ENCODE results near the gene CHST1.

DNA sequence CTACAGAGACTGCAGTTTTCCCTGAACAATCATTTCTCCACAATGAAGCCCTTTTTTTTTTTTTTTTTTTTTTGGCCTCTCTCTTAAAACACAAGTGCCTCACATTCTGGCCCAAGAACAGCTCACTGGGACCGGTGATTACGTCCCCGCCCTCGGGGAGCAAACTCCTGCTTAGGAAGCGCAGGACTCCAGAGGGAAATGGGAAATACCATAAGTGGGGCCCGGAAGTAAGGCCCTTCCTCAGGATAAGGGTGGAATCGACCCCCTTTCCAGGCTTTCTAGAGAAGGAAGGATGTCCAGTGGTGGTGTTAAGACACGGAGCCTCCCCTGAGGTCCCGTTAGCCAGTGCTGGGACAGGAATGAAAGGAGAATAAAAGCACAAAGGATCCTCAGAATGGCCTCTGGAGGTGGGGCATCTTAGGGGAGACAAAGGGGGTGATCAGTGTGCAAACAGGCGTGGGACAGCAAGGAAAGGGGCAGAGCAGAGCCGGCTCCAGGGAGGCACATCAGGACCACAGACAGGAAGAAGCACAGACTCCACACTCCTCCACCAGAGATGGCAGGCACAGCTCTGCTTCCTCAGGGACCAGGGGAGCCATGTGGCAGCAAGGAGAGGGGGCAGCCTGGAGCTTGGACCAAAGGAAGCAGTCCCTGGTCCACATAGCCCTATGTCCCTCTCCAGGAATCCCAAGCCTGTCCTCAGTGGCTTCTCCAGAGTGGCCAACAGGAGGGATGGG is 61.3 kb downstream of the CHST1 start:
- TF ChIP-seq, protein P1, sequence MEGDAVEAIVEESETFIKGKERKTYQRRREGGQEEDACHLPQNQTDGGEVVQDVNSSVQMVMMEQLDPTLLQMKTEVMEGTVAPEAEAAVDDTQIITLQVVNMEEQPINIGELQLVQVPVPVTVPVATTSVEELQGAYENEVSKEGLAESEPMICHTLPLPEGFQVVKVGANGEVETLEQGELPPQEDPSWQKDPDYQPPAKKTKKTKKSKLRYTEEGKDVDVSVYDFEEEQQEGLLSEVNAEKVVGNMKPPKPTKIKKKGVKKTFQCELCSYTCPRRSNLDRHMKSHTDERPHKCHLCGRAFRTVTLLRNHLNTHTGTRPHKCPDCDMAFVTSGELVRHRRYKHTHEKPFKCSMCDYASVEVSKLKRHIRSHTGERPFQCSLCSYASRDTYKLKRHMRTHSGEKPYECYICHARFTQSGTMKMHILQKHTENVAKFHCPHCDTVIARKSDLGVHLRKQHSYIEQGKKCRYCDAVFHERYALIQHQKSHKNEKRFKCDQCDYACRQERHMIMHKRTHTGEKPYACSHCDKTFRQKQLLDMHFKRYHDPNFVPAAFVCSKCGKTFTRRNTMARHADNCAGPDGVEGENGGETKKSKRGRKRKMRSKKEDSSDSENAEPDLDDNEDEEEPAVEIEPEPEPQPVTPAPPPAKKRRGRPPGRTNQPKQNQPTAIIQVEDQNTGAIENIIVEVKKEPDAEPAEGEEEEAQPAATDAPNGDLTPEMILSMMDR (IDR thresholded peaks at IDR 0.05 in 2 of 3, conservative IDR thresholded peaks at IDR 0.05 in 1 of 3; ENCODE audit: control insufficient read depth in 2 of 3, extremely low read depth in 1 of 3, insufficient read depth in 1 of 3, low read depth in 3 of 3, low read length in 3 of 3), result no peak
- no peak for TF ChIP-seq EP300 (IDR thresholded peaks at IDR 0.05; ENCODE audit: borderline replicate concordance in 1 of 2, control insufficient read depth in 1 of 2, low read depth in 2 of 2, low read length in 2 of 2)
- TF ChIP-seq, protein P2, sequence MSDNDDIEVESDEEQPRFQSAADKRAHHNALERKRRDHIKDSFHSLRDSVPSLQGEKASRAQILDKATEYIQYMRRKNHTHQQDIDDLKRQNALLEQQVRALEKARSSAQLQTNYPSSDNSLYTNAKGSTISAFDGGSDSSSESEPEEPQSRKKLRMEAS (IDR thresholded peaks at IDR 0.05; ENCODE audit: low read depth, low read length), result no peak
- TF ChIP-seq POLR2AphosphoS5 (IDR thresholded peaks at IDR 0.05; ENCODE audit: low read length), result no peak
- TF ChIP-seq BRCA1 (IDR thresholded peaks at IDR 0.05; ENCODE audit: low read depth, low read length), result no peak
- no peak for TF ChIP-seq YY1 (IDR thresholded peaks at IDR 0.05; ENCODE audit: low read depth, low read length)
- TF ChIP-seq CEBPB (IDR thresholded peaks at IDR 0.05; ENCODE audit: borderline replicate concordance in 1 of 2, low read depth in 2 of 2, low read length in 2 of 2), result no peak
- TF ChIP-seq CREM (IDR thresholded peaks at IDR 0.05; ENCODE audit: low read depth), result no peak
- no peak for TF ChIP-seq SPI1 (IDR thresholded peaks at IDR 0.05; ENCODE audit: borderline replicate concordance, insufficient read depth, low read depth, low read length)
- TF ChIP-seq, protein P3, sequence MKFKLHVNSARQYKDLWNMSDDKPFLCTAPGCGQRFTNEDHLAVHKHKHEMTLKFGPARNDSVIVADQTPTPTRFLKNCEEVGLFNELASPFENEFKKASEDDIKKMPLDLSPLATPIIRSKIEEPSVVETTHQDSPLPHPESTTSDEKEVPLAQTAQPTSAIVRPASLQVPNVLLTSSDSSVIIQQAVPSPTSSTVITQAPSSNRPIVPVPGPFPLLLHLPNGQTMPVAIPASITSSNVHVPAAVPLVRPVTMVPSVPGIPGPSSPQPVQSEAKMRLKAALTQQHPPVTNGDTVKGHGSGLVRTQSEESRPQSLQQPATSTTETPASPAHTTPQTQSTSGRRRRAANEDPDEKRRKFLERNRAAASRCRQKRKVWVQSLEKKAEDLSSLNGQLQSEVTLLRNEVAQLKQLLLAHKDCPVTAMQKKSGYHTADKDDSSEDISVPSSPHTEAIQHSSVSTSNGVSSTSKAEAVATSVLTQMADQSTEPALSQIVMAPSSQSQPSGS (IDR thresholded peaks at IDR 0.05; ENCODE audit: low read length), result no peak
- TF ChIP-seq, protein P4, sequence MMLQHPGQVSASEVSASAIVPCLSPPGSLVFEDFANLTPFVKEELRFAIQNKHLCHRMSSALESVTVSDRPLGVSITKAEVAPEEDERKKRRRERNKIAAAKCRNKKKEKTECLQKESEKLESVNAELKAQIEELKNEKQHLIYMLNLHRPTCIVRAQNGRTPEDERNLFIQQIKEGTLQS (IDR thresholded peaks at IDR 0.05; ENCODE audit: borderline replicate concordance, extremely low read depth, low read depth, low read length), result no peak
- TF ChIP-seq EZH2 (IDR thresholded peaks at IDR 0.05; ENCODE audit: borderline replicate concordance, control insufficient read depth, low read depth, low read length), result no peak
- TF ChIP-seq, protein P5, sequence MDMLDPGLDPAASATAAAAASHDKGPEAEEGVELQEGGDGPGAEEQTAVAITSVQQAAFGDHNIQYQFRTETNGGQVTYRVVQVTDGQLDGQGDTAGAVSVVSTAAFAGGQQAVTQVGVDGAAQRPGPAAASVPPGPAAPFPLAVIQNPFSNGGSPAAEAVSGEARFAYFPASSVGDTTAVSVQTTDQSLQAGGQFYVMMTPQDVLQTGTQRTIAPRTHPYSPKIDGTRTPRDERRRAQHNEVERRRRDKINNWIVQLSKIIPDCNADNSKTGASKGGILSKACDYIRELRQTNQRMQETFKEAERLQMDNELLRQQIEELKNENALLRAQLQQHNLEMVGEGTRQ (IDR thresholded peaks at IDR 0.05; ENCODE audit: borderline replicate concordance, low read depth, low read length), result no peak
